HL-60 (cell line): ENCODE measurements around the gene ME1.

Experiments used
- DNase-seq, 2 experiments: peaks; one replicate each; pipeline ENCODE4 v3.0.0-alpha.2; 2010 to 2020; ENCODE audit warnings: low read depth in 1 of 2, low spot score in 1 of 2
- H3K27ac ChIP-seq: fragments of 250-450 bp; sonication (Bioruptor Pico); replicated peaks from 2 replicates; pipeline ENCODE4 v1.5.1; 2020; ENCODE audit warnings: mild to moderate bottlenecking, moderate library complexity
- H3K27me3 ChIP-seq: fragments of 250-450 bp; sonication (Bioruptor Pico); 2 replicates; pipeline ENCODE4 v1.5.1; 2021; ENCODE audit warnings: mild to moderate bottlenecking, moderate library complexity; ENCODE audit not compliant: insufficient read depth, poor library complexity, severe bottlenecking
- H3K4me3 ChIP-seq: replicated peaks from 2 replicates; pipeline ENCODE4 v1.5.1; 2011; ENCODE audit warnings: mild to moderate bottlenecking, control low read depth, low read length; ENCODE audit not compliant: insufficient read depth
- CTCF ChIP-seq: IDR thresholded peaks from one replicate; pipeline ENCODE4 v1.5.1; 2011; ENCODE audit warnings: low read length, control low read depth, inconsistent platforms; ENCODE audit not compliant: insufficient read depth
- GABPA ChIP-seq: IDR thresholded peaks from 2 replicates; pipeline ENCODE4 v1.6.1; 2012; ENCODE audit warnings: low read depth
- POLR2AphosphoS5 ChIP-seq: IDR thresholded peaks from 2 replicates; pipeline ENCODE4 v1.6.1; 2012; ENCODE audit warnings: low read depth
- REST ChIP-seq: IDR thresholded peaks from 2 replicates; pipeline ENCODE4 v1.6.1; 2012; ENCODE audit warnings: low read depth; ENCODE audit not compliant: insufficient replicate concordance
- SPI1 ChIP-seq: IDR thresholded peaks from 2 replicates; pipeline ENCODE4 v1.6.1; 2012; ENCODE audit warnings: low read depth, mild to moderate bottlenecking, borderline replicate concordance

The ME1 gene

GRCh38 chr6:83333500-83333899 is 97.4 kb downstream of the ME1 start:
- DNase-seq = no peak
- H3K4me3 ChIP-seq = no peak overlapping the region
- H3K27me3 ChIP-seq = no peaks in the 10 kb centered on the region
- H3K27ac ChIP-seq = no peak overlapping the region
- TF ChIP-seq REST = no peak
- TF ChIP-seq GABPA = no peak
- no peak for TF ChIP-seq SPI1
- no peak for TF ChIP-seq CTCF
- no peak for TF ChIP-seq POLR2AphosphoS5

- DNase-seq = no peak
- no peak for TF ChIP-seq CTCF
- no peak for TF ChIP-seq POLR2AphosphoS5
- no peak for TF ChIP-seq REST
- TF ChIP-seq SPI1 = no peak
- no peak for TF ChIP-seq GABPA
- H3K27ac ChIP-seq = no peak overlapping the region
- H3K27me3 ChIP-seq = no peaks in the 10 kb centered on the region
- no peak overlapping the region for H3K4me3 ChIP-seq
These were observed 116.2 kb downstream of the ME1 start for GRCh38 chr6:83314693-83315092.

GRCh38 chr6:83313882-83314281 is 117.0 kb downstream of the ME1 start:
- no peak for DNase-seq
- TF ChIP-seq POLR2AphosphoS5 = no peak
- no peak for TF ChIP-seq GABPA
- TF ChIP-seq SPI1 = no peak
- no peak for TF ChIP-seq CTCF
- TF ChIP-seq REST = no peak
- H3K4me3 ChIP-seq = no peak overlapping the region

More at GRCh38 chr6:83313882-83314281, 117.0 kb downstream of the ME1 start:
- Histone ChIP-seq H3K27ac (no peak overlapping the region; the same call in 1 of the 2 replicates), H3K27me3 (no peaks in the 10 kb centered on the region)
